K562 (cell line): ENCODE data around the gene NMNAT1. TPM values are rescaled to one million over a fixed set of nuclear protein-coding genes. Genes with fewer than 3 reads are reported as not detected.

Experiments used
- ATAC-seq: fragments of 200-7000 bp; cut with Tn5 transposase; 3 replicates; pipeline ENCODE4 v1.9.1; 2020; ENCODE audit warnings: moderate library complexity
- BruUV-seq: library from RNA; stranded (reverse); fragments of 400-500 nt; replicated peaks from 2 replicates; lab custom pipeline; 2021; lab: Mats Ljungman, UMichigan
- CTCF ChIA-PET: fragments of 300-600 bp; formaldehyde crosslinking; extraction: SDS; loops from one replicate; lab custom pipeline; 2021; ENCODE audit warnings: low intra/inter-chr PET ratio; lab: Yijun Ruan, JAX
- POLR2A ChIA-PET: fragments of 300-600, 350-650 bp; sonication (Branson Sonifier 250); formaldehyde crosslinking; extraction: SDS; loops from one replicate; lab custom pipeline; 2021; ENCODE audit warnings: antibody characterized with exemption, inconsistent platforms; lab: Yijun Ruan, JAX
- DNase-seq, 4 experiments: peaks; one replicate each; pipeline versions ENCODE4 v3.0.0 to v3.0.0-alpha.2; 2011 to 2018; ENCODE audit warnings: low spot score in 3 of 4, mixed read lengths in 3 of 4; ENCODE audit errors: extremely low read depth in 1 of 4
- FAIRE-seq: peaks from 2 replicates; lab custom pipeline; 2011; peaks lifted over from hg19 to GRCh38; lab: Jason Lieb, UNC
- H2AFZ ChIP-seq: 2 replicates; pipeline ENCODE4 v1.6.0; 2011; ENCODE audit warnings: low read depth, low read length, control low read depth, inconsistent platforms
- H3K27ac ChIP-seq: fragments of 200-600 bp; 3 replicates; pipeline ENCODE4 v1.8.0; 2011; ENCODE audit warnings: low read depth, mild to moderate bottlenecking, control low read depth, inconsistent platforms, low read length, moderate library complexity, mixed read lengths; ENCODE audit errors: extremely low read depth
- H3K27me3 ChIP-seq, 2 experiments: fragments of 300-600 bp in 1 of 2; 2 replicates in 1 of 2; 3 replicates in 1 of 2; pipeline versions ENCODE4 v1.6.0 to v1.8.0; 2011; ENCODE audit warnings: inconsistent platforms in 2 of 2, low read length in 2 of 2, mild to moderate bottlenecking in 1 of 2, mixed read lengths in 1 of 2, moderate library complexity in 1 of 2; ENCODE audit not compliant: control insufficient read depth in 2 of 2, insufficient read depth in 2 of 2
- H3K36me3 ChIP-seq: fragments of 300-600 bp; 3 replicates; pipeline ENCODE4 v1.8.0; 2011; ENCODE audit warnings: mild to moderate bottlenecking, low read length, inconsistent platforms; ENCODE audit not compliant: control insufficient read depth, insufficient read depth
- H3K4me1 ChIP-seq, 2 experiments: fragments of 200-600 bp in 1 of 2; replicated peaks in 1 of 2; 2 replicates in 1 of 2; 3 replicates in 1 of 2; pipeline versions ENCODE4 v1.5.1 to v1.8.0; 2011; ENCODE audit warnings: inconsistent platforms in 2 of 2, low read length in 2 of 2, mild to moderate bottlenecking in 1 of 2, mixed read lengths in 1 of 2, moderate library complexity in 1 of 2; ENCODE audit not compliant: control insufficient read depth in 2 of 2, insufficient read depth in 2 of 2
- H3K4me2 ChIP-seq: 2 replicates; pipeline ENCODE4 v1.6.1; 2011; ENCODE audit warnings: low read length, control low read depth, inconsistent platforms, mixed read lengths; ENCODE audit not compliant: insufficient read depth
- H3K4me3 ChIP-seq: fragments of 200-600 bp; sonication (generic), shearing (Covaris generic); 2 replicates; pipeline ENCODE4 v1.5.1; 2016; ENCODE audit warnings: control low read depth, inconsistent platforms
- H3K79me2 ChIP-seq: fragments of 200-600 bp; 3 replicates; pipeline ENCODE4 v1.8.0; 2011; ENCODE audit warnings: low read length, inconsistent platforms; ENCODE audit not compliant: control insufficient read depth, insufficient read depth
- H3K9ac ChIP-seq, 2 experiments: 2 replicates each; pipeline versions ENCODE4 v1.6.0 to v1.6.1; 2011; ENCODE audit warnings: low read depth in 2 of 2, low read length in 2 of 2, control low read depth in 1 of 2, inconsistent platforms in 1 of 2, mild to moderate bottlenecking in 1 of 2, mixed read lengths in 1 of 2; ENCODE audit not compliant: insufficient read depth in 1 of 2
- H3K9me1 ChIP-seq: one replicate; pipeline ENCODE4 v1.6.0; 2011; ENCODE audit warnings: inconsistent platforms, mild to moderate bottlenecking, low read length, moderate library complexity; ENCODE audit not compliant: control insufficient read depth, insufficient read depth
- H3K9me3 ChIP-seq: replicated peaks from 2 replicates; pipeline ENCODE4 v1.5.1; 2011; ENCODE audit warnings: low read depth, low read length, inconsistent platforms; ENCODE audit not compliant: control insufficient read depth, insufficient read depth
- H4K20me1 ChIP-seq: replicated peaks from 2 replicates; pipeline ENCODE4 v1.6.1; 2011; ENCODE audit warnings: low read length, inconsistent platforms, mixed read lengths; ENCODE audit not compliant: control insufficient read depth, insufficient read depth
- ARID3B ChIP-seq: fragments of 250-450 bp; sonication (Bioruptor Pico); IDR thresholded peaks from 2 replicates; pipeline ENCODE4 v1.4.0; 2020; ENCODE audit warnings: borderline replicate concordance
- ATF2 ChIP-seq: sonication (generic); formaldehyde crosslinking; IDR thresholded peaks from 2 replicates; pipeline ENCODE4 v1.8.1; 2022; ENCODE audit warnings: missing genetic modification reagents
- ETV1 ChIP-seq: fragments of 450-650 bp; conservative IDR thresholded peaks from 2 replicates; pipeline ENCODE4 v1.6.1; 2016; ENCODE audit warnings: missing genetic modification characterization, control low read depth, low read depth, missing compliant biosample characterization
- NCOR1 ChIP-seq: fragments of 450-650 bp; IDR thresholded peaks from 2 replicates; pipeline ENCODE4 v1.6.1; 2016; ENCODE audit warnings: mild to moderate bottlenecking, moderate library complexity
- NR2C2 ChIP-seq, 2 experiments: fragments of 200-800 bp in 1 of 2; sonication (Bioruptor generic) in 1 of 2; sonication (generic) in 1 of 2; formaldehyde crosslinking in 1 of 2; IDR thresholded peaks; 2 replicates each; pipeline versions ENCODE4 v1.6.1 to v1.8.0; 2016 to 2022; ENCODE audit warnings: mild to moderate bottlenecking in 1 of 2, missing compliant biosample characterization in 1 of 2, missing genetic modification characterization in 1 of 2, missing genetic modification reagents in 1 of 2
- PYGO2 ChIP-seq: fragments of 450-650 bp; IDR thresholded peaks from 2 replicates; pipeline ENCODE4 v1.6.1; 2016; ENCODE audit warnings: mild to moderate bottlenecking, missing genetic modification characterization, moderate library complexity, missing compliant biosample characterization
- SRSF3 ChIP-seq: fragments of 200-400 bp; formaldehyde crosslinking; IDR thresholded peaks from 2 replicates; pipeline ENCODE4 v1.6.1; 2016; ENCODE audit warnings: mild to moderate bottlenecking, low read length, moderate library complexity; ENCODE audit not compliant: insufficient read depth
- ZBTB9 ChIP-seq: fragments of 450-650 bp; formaldehyde crosslinking; IDR thresholded peaks from 2 replicates; pipeline ENCODE4 v1.4.0; 2020; ENCODE audit warnings: mild to moderate bottlenecking, moderate library complexity
- ZFX ChIP-seq: sonication (generic); formaldehyde crosslinking; IDR thresholded peaks from 2 replicates; pipeline ENCODE4 v1.8.0; 2022; ENCODE audit warnings: mild to moderate bottlenecking, missing genetic modification reagents, moderate library complexity
- ZNF165 ChIP-seq: fragments of 250-450 bp; sonication (Bioruptor Pico); IDR thresholded peaks from 2 replicates; pipeline ENCODE4 v1.4.0; 2020; ENCODE audit warnings: borderline replicate concordance
- ZNF592 ChIP-seq: fragments of 450-650 bp; IDR thresholded peaks from 2 replicates; pipeline ENCODE4 v1.6.1; 2017; ENCODE audit warnings: antibody characterized with exemption, mild to moderate bottlenecking
- WGBS: fragments of 100-300 bp; shearing (Covaris generic); methylation state at CpG from one replicate; pipeline ENCODE4 v1.1.6; 2016; ENCODE audit warnings: low coverage, mixed read lengths; ENCODE audit not compliant: insufficient coverage; ENCODE audit errors: missing lambda C conversion rate; 5-methylcytosine and 5-hydroxymethylcytosine counted together
- in situ Hi-C: fragments of 300-500 bp; cut with MboI; formaldehyde crosslinking; loops from 4 replicates; pipeline ENCODE4 v1.15.0; 2018; ENCODE audit warnings: inconsistent platforms, mixed read lengths
- intact Hi-C: fragments of 100-400 bp; cut with micrococcal nuclease; formaldehyde crosslinking; loops from 2 replicates; pipeline ENCODE4 v1.14.2; 2022
- polyA plus RNA-seq, 8 experiments: library from polyadenylated mRNA; depleted of rRNA in 4 of 8; stranded (reverse) in 5 of 8; unstranded in 3 of 8; fragments of >200 nt; fragmentation: Nextera tagmentation in 2 of 8; fragmentation: Illumina TruSeq in 1 of 8; extraction: Ambion mirVana in 2 of 8; extraction: Trizol in 1 of 8; gene quantifications; 2 replicates each; pipeline versions ENCODE4 v1.2.1 to v1.2.3, GENCODE V29; 2011 to 2014; ENCODE audit warnings: inconsistent platforms in 1 of 8, missing spikeins in 1 of 8
- total RNA-seq, 7 experiments: library from RNA; depleted of rRNA in 6 of 7; stranded (reverse); fragments of >200 nt in 6 of 7; fragmentation: Illumina TruSeq in 2 of 7; extraction: Trizol in 2 of 7; gene quantifications; 2 replicates each; pipeline versions ENCODE4 v1.2.1 to v1.2.3, GENCODE V29; 2011 to 2021; ENCODE audit warnings: low replicate concordance in 1 of 7

NMNAT1 gene
- total and polyA plus RNA-seq, 9 of the 15 experiments (the other 6 are each of a cell fraction or from before 2014, with no cell fraction given) = 5.1 to 14.6 (median 12.1) TPM

- Histone ChIP-seq H3K4me3 (no peak overlapping the region), H4K20me1 (no peaks in the 10 kb centered on the region), H3K36me3 (no peaks in the 10 kb centered on the region), H3K27ac (peak overlapping the region; percentile 24), H2AFZ (peak overlapping the region; percentile 55), H3K79me2 (peaks cover 12% of the 10 kb centered on the region), H3K4me2 (0 out of 2 replicates have a peak overlapping the region, but pooled peaks have one; percentile 2), H3K9me3 (no peaks in the 10 kb centered on the region), H3K27me3 (no peaks in the 10 kb centered on the region), H3K4me1 (peaks cover 25 to 33% of the 10 kb centered on the region in 2 experiments), H3K9me1 (no peaks in the 10 kb centered on the region), H3K9ac (peak overlapping the region; percentile 1 to 75; a peak in 1 of 4 replicates)
- peak; percentile 33; the same call in 1 of the 2 replicates for TF ChIP-seq ZBTB9 (CRISPR knock-in tag)
- TF ChIP-seq NR2C2 (CRISPR knock-in tag; IDR thresholded peaks at IDR 0.05) = no peak
- no peak for TF ChIP-seq NR2C2 (tag; IDR thresholded peaks at IDR 0.05)
- no peak for TF ChIP-seq ATF2 (CRISPR knock-in tag)
- TF ChIP-seq SRSF3 = no peak
- TF ChIP-seq ZNF165 (CRISPR knock-in tag) = 0 out of 2 replicates have a peak, but pooled peaks have one; percentile 23
- 0 out of 2 replicates have a peak, but pooled peaks have one; percentile 33 for TF ChIP-seq ARID3B (CRISPR knock-in tag)
- no peak for TF ChIP-seq NCOR1
- TF ChIP-seq ZFX (CRISPR knock-in tag) = peak; percentile 52
- TF ChIP-seq ZNF592 = 0 out of 2 replicates have a peak, but pooled peaks have one; percentile 26
- TF ChIP-seq PYGO2 (tag) = 0 out of 2 replicates have a peak, but pooled peaks have one; percentile 15
- no peak for TF ChIP-seq ETV1 (tag)
- in situ Hi-C loops = no loop called here
- CTCF ChIA-PET = no interaction called here
- POLR2A ChIA-PET = interaction anchor here (1.0 kb wide), 1 partner anchor 10 kb away, joined by 3 read pairs; no protein-coding TSS in a partner anchor
- intact Hi-C loops = no loop called here
- peak; percentile 51 for FAIRE-seq
- no peak for ATAC-seq
- WGBS = 72% methylated on average over 12 of the region's 12 CpGs
- peak in 1 of 4 experiments; percentile 18 for DNase-seq
- BruUV-seq = no TSS peak
Observed at GRCh38 chr1:9912264-9912936, 30.9 kb upstream of the NMNAT1 start.
